GM21619 (cell line): ENCODE results near the gene PPP1R14B.

Source experiments
- ATAC-seq: cut with Tn5 transposase; IDR thresholded peaks from one replicate; pipeline ENCODE4 v1.9.1; 2021; ENCODE audit not compliant: unreplicated experiment

The PPP1R14B gene

DNA sequence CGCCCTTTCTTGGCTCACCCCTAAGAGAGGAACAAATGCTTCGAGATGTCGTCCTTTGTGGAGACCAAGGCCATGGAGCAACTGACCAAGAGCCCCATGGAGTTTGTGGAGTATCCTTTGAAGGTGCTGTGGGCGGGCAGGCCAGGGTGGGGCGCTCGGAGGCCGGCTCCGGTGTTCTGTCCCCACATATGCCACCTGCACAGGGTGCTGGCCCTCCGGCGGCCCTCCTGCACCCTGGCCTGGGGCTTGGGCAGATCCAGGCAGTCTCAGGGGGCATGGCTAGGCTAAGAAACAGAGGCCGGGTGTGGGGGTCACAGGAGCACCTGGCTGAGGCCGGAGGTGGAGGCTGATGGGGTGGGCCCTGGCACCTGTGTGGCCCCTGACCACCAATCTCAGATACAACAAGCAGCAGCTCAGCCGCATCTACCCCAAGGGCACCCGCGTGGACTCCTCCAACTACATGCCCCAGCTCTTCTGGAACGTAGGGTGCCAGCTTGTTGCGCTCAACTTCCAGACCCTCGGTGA lies 14.9 kb upstream of the PPP1R14B start:
- ATAC-seq, result no peak

DNA sequence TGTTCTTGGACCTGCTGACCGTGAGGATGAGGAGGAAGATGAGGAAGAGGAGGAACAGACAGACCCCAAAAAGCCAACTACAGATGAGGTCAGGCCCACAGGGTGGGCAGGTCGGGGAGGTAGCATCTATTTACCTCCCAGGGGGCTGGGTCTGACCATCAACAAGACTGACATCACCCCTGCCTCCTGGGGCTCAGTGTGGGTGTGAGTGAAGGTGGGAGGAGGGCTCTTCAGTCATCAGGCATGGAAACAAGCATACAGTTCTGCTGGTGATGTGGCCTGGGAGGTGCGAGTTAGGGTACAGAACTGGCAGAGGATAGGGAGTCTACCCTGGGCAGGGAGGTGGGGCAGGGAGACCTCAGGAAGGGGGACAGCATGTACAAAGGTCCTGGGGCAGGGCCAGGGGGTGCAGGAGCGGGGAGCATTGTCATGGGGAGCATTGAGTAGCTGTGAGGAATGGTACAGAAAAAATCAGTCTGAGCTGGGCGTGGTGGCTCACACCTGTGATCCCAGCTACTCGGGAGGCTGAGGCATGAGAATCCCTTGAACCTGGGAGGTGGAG lies 13.5 kb upstream of the PPP1R14B start:
- no peak for ATAC-seq

DNA sequence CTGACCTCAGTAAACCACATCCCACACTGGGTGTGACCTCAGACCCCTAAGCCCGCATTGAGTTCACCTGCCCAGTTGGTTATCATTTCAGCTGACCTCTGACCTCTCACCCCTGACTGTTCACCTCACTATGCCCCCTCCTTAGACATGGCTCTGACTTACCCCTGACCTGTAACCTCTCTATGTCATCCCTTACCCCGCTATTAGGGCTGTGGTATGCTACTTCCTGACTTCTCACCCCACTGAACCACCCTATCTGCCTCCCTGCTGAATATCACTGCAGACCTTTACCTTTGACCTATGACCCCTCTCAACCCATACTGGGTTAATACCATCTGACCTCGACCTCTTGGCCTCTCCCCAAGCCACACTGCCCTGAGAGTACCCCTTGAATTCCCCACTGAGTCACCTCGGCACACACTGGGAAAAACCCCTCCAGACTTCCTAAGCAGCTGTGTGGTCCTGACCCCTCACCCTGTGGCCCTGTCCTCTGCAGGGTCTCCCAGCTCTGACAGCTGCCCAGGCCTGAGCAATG lies 12.9 kb upstream of the PPP1R14B start:
- no peak for ATAC-seq

DNA sequence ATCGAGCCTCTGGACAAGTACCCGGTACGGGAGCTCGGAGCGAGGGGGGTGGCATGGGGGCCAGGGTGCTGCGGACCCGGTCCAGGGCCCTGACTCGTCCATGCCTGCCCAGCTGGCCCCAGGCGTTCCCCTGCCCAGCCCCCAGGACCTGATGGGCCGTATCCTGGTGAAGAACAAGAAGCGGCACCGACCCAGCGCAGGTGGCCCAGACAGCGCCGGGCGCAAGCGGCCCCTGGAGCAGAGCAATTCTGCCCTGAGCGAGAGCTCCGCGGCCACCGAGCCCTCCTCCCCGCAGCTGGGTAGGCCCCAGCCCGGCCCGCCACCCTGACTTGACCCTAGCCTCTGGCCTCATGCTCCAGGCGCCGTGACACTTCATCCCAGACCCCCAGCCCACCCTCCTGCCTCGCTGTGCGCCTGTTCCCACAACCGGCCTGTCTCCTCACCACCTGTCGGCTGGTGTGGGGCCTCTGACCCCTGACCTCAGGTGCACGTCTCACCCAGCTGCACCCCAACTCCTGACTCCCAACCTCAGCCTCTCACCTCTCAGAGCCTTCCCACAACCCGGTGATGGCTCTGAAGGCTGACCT lies 12.3 kb upstream of the PPP1R14B start:
- ATAC-seq, result no peak

DNA sequence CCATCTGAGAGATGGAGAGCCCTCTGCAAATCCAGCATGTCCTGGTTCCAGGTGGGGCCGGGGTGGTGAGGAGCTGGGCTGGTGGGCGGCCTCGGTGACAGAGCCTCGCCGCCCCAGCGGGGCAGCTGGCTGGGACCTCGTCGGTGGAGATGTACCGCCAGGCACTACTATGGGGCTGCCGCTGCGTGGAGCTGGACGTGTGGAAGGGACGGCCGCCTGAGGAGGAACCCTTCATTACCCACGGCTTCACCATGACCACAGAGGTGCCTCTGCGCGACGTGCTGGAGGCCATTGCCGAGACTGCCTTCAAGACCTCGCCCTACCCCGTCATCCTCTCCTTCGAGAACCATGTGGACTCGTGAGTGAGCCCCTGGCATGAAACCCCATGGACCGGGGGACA lies 11.6 kb upstream of the PPP1R14B start:
- ATAC-seq, result no peak

DNA sequence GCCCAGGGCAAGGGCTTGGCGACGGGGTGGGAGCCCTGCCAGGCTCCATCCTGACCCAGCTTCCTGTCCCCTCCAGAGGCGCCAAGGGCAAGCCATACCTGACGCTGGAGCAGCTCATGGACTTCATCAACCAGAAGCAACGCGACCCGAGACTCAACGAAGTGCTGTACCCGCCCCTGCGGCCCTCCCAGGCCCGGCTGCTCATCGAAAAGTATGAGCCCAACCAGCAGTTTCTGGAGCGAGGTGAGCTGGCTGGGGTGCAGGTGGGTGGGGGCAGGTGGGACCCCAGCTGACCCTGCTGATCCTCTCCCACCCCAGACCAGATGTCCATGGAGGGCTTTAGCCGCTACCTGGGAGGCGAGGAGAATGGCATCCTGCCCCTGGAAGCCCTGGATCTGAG lies 9.6 kb upstream of the PPP1R14B start:
- no peak for ATAC-seq

DNA sequence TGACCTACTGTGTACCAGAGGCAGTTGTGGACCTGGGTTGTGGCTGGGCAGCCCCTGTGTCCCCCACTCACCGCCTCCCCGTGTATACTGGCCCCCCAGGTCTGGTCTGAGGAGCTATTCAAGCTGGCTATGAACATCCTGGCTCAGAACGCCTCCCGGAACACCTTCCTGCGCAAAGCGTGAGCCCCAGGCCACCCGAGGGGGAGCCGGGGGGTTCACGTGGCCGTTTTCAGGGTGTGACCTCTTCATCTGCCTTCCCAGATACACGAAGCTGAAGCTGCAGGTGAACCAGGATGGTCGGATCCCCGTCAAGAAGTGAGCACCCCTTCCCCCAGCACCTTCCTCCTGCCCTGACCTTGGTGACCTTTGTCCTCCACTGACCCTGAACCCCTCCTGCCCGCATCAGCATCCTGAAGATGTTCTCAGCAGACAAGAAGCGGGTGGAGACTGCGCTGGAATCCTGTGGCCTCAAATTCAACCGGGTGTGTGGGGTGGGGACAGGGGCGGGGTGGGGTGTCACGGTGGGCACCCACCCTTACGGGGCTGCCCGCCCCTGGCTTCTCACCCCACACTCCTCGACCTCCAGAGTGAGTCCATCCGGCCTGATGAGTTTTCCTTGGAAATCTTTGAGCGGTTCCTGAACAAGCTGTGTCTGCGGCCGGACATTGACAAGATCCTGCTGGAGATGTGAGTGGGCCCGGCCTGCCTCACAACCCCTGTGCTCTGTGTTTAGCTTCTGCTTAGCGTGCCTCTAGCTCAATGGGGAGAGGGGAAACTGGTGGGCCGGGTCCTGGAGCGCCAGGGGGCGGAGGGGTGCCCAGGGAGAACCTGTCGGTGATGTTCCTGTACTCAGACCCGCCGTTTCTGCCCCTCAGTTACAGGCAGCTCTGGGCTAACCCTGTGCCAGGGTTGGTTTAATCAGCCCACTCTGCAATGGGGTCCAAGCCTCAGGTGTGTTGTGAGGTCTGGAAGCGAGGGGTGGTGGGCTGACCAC lies 8.7 kb upstream of the PPP1R14B start:
- ATAC-seq, result no peak

DNA sequence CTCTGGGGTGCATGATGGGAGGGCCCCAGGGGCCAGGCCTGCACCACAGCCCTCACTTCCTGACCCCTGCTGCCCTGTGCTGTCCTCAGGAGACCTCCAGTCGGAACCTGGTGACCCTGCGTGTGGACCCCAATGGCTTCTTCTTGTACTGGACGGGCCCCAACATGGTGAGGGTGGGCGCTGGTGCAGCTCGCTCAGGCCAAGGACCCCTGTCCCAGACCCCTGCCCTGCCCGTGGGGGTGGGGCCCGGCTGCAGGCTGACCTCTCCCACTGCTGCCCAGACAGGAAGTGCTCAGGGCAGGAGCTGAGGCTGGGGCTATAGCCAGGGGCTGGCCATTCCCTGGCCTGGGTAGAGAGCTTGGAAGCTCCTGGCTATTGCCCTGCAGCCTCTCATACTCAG lies 7.6 kb upstream of the PPP1R14B start:
- no peak for ATAC-seq

DNA sequence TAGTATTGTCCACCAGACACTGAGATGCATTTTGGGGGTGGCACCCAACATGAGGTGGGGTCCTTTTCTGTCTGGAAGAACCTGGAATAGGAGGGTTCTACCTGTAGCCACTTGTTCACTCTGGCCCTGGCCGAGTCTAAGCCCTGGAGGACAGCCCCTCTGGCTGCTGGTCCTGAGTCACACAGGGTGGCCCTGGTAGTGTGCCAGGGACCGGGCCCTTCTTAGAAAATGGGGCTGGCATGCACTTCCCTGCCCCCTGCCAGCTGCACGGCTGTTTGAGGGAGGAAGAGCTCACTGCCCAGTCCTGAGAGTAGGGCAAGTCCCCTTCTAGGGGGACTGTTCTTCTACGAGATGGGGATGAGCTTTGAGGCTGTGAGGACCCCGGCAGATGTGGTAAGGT lies 6.7 kb upstream of the PPP1R14B start:
- no peak for ATAC-seq

DNA sequence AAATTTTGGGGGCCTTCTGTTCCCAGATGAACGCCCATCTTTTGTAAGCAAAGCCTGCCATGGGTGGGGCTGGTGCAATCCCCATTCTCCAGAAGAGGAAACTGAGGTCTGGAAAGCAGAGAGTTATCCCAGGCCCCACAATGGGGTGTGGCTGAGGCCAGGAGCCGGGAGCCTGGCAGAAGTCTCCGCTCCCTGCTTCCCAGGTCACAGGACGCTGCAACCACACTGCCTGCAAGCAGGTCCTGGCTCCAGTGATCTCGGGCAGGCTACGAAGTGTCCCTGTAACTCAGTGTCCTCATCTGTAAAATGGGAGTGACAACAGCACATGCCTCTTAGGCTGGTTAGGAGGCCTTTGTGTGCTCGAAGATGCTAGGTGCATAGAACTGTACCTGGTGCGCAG lies 6.3 kb upstream of the PPP1R14B start:
- ATAC-seq, result no peak

DNA sequence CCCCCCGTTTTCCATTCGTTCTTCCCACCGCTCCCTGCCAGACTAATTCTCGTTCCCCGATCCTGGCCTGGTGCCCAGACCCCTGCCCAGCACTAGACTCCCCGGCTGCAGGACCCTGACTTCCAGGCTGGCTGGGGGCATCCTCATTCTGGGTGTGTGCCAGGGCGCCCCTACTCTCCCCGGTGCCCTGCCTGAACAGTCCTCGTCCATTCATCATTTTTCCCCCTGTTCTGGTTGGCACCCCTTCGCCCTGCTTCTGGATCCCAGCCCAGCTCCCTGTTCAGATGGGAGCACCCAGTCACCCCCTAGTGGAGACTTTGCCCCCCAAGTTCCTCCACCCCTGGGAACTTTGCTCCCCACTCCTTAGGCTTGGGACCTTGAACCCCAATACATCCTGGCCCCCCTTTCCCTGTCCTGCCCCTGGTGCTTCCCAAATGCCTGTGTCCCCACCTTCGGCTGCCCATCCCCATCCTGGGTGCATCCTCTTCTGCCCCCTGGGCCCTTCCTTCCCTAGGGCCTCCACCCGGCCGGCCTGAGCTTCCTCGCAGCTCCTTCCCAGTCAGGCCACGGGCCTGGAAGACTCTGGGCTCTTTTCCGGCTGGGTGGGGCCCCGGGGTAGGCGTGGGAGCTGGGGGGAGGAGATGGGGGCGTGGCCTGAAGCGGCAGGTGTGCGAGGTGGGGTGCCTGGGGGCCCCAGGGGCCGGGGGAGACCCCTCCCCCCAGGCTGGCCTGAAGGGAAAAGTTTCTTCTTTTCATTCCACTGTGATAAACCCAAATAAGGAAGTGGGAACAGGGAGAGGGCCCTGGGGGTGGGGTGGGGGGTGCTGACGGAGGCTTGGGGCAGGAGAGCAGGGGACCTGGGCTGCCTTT lies 5.5 kb upstream of the PPP1R14B start:
- no peak for ATAC-seq

DNA sequence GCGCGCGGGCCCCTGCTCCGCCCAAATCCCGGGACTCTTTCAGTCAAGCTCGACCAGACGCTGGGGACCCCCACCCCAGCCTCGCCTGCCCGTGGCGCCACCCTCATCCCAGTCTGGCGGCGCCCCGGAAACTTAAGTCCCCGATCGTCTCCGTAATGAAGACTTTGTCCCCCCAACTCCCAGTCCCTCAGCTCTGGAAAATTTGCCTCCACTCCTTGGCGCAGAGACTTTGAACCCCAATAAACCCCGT lies 4.9 kb upstream of the PPP1R14B start:
- ATAC-seq, result no peak

DNA sequence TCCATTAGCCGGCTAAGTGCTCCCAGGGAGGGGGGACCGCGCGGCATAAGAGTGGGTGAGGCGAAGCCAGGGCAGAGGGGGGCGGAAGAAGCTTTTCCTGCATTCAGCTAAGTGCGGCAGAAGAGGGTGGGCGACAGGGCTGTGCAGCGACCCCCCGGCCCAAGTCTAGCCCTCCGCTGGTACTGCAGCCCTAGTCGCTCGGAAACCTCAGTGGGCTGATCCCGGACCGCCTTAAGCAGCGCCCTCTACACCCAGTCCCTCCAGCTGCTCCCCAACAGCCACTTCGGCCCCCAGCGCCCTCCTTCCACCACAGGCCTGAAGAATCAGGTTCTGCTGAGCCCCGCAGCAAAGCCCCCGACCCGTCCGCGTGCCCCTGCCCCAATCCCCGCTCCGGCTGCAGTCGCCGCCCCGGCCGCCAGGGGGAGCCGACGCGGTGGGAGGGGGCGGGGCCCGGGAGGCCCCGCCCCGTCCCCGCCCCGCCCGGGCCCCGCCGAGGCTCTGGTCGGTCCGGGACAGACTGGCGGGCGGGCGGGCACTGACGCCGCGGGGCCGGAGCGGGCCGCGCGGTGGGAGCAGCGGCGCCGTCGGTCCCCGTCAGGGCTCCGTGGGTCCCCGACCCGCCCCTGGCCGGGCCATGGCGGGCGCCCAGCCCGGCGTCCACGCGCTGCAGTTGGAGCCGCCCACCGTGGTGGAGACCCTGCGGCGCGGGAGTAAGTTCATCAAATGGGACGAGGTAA lies 4.4 kb upstream of the PPP1R14B start, which contains the start of gene PLCB3:
TSS of gene PLCB3 (plus strand) at position 515 of the 737 bp plus-strand sequence. CDS start at position 635, 120 bp downstream.
- ATAC-seq, result peak; percentile 32

DNA sequence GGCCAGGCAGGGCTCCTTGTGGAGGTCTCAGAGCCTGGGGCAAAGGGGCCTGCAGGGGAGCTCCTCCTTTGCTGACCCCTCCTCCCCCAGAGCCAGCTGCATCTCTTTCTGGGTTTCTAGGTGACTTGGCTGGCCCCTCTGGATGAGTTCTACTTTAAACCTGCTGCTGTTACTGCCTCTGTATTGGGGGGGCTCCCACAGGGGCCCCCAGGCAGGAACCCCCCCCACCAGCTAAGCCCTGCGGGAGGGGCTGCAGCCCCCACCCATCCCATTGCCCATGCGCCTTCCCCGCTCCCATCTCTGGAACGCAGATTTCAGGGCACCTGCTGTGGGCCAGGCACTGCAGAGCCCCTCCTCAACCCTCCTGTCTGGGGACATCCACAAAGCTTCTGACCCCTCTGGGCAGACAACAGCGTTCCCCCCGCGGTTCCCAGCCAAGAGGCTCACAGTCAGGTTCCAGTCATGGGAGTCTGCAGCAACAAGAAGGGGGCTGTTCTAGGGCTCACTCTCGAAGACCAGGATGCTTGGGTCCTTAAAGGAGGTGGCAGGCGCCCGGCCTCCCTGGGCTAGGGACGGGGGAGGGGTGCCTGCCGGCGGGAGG lies 3.8 kb upstream of the PPP1R14B start:
- no peak for ATAC-seq

DNA sequence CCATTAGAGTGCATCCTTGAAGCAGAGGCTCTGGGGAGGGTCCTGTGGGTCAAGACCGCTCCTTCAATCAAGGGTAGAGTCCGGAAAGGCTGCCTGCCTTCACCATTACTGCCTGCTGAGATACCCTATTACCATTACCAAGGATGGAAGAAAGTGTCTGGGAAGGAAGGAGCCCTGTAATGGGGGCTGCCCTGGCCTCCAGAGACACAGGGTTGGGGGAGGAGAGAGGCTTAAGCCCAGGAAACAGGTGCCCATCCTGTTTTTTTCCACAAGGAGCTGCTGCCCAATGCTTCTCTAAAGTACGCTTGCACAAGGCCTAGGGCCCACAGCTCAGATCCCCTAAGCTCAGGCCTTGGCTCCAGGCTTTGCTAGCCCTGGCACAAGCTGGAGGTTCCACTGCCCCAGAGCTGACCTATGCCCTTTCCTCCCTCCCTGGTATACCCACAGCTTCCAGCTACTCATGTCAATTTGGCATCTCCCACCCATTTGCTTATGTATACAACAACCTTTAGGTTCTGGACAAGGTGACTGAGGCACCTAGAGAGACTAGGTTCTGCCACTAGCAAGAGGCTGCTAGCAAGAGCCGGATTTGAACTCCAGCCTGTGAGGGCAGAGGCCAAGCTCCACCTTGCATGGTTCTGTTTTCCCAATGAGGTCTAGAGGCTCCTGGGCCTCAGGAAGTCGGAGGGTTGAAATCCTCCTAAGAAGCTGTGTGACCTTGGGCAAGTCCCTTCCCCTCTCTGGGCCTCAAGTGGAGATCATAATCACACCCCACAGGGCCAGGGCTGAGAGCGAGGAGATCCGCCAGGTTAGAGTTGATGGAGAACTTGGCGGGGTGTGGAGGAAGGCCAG lies 3.0 kb upstream of the PPP1R14B start:
- ATAC-seq, result no peak

DNA sequence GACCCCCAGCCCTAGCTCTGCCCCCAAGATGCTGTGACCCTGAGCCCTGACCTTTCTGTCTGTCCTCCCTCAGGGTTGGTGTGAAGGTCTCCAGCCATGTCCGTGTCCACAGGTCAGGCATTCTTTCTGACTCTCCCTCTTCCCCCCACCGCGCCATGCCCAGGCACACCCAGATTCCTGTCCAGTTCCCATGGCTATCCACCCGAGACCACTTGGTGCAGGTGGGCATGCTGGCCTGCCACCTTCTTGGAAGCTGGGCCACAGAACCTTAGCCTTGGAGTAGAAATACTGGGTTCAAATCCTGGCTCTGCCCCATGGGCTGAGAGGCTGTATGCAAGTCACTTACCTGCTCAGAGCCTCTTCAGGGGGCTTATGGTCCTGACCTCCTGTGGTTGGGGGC lies 2.3 kb upstream of the PPP1R14B start:
- no peak for ATAC-seq

DNA sequence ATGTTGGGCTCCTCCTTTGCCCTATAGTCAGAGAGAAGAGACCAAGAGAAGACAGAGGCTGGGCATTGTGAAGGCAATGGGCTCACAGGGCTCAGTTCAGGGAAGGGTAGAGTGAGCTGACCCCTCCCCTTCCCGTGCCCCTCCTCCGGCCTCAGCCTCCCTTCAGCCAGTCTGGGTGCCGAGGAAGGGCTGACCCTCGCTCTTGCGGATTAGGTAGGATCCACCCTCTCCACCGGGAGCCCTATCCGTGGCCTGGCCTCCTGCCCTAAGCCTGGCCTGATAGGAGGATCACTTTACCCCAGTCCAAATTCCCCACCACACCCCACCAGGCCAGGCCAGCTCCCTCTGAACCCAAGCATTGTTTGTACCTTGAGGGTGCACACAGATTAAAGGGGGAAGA lies 1.8 kb upstream of the PPP1R14B start:
- ATAC-seq, result no peak

DNA sequence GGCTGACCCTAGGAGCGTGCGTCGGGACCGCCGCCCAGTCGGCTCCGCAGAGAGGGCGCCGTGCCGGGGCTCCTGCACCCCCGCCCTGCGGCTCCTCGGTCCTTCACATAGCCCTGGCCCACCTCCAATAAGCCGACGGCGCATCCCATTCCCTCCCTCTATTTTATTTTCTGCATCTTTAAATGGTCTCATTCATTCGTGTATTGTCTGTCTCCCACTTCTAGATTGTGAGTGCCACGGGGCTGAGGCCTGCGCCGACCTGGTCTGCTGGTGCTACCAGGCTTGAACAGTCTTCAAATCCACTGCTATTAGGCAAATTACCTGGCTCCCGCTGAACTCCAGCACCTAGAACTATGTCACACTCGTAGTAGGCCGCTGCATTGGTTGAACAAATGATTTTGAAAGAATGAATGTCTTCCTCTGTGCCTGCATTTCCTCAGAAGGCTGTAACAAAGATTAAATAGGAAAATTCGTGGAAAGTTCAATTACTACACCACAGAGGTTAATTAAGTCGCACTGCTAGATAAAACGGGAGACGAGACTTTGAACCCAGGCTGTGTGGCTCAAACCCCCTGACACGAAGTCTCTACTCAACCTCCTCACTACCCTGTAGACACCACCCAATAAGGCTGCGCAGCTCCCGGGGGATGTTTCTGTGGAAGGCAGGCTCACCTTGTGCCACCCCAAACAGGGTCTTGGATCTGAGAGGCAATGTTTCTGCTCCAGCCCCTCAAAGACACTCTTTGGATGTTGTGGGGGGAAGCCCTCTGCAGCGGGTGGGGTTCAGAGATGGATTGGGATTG lies 1.2 kb upstream of the PPP1R14B start:
- no peak for ATAC-seq
